ENCODE data around the gene GPR153.
"Not testable (repeated sequence)": the region's sequence is repeated elsewhere in the genome, so short reads cannot be mapped to it uniquely, and the experiment has no call there.

The GPR153 gene

DNA sequence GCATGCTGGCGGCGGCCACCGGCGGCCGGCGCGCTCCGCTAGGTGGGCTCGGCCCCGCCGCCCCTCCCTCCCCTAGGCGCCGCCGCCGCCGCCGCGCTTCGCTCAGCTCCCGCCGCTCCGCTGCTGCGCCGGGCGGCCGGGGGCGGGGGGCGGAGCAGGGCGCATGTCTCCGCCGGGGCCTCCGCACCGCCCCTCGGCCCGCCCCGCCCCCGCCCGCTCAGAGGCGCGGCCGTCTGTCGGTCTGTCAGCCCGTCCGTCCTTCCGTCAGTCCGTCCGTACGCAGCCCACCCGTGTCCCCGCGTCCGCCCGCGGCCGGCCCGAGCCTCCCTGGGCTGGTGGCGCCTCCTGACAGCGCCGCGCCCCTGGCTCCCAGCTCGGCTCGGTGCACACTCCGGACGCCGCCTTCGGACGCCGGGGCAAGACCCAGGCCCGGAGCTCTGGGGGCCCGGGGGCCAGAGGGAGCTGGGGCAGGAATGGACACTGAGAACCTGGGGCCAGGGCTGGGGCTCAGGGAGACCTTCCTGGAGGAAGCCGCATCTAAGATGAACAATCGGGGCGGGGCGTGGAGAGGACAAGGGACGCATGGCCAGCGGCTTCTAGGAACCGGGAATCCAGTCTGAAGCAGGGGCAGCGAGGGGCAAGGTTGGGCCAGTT is at the start of gene GPR153:
GPR153 (minus strand) TSS at position 138 of the 654 bp plus-strand sequence. CDS start 6,193 bp downstream, outside the sequence.
- peak in 1 of 2 donors; percentile 43 for DNase-seq (ENCODE audit: low read depth in 2 of 2)

DNA sequence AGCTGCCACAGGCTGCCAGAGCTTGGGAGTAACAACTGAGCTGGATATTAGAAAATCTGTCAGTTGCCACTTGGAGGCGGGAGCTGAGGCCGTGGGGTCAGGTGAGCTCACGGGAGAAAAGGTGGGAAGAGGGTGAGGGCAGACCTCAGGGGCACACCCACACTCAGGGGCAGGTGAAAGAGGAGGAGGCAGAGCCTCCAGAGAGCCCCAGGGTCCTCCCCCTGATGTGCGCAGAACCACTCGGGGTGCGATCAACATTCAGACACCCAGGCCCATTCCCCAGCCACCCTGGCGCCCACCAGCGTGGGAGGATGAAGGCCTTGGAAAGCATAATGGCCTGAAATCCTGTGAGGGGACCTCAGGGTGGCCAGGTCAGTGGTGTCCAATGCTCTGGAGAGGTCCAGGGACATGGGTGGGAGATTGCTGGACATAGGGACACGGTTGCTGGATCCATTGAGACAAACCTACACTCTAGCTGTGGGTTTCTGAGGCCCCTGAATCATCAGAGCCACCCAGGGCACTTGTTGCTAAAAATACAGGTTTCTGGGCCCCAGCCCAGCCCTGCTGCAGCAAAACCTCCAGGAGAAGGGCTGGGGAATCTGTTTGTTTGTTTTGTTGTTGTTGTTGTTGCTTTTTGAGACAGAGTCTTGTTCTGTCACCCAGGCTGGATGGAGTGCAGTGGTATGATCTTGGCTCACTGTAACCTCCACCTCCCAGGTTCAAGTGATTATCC is 49.4 kb upstream of the GPR153 start:
- DNase-seq (ENCODE audit: low read depth in 2 of 2) = no peak

DNA sequence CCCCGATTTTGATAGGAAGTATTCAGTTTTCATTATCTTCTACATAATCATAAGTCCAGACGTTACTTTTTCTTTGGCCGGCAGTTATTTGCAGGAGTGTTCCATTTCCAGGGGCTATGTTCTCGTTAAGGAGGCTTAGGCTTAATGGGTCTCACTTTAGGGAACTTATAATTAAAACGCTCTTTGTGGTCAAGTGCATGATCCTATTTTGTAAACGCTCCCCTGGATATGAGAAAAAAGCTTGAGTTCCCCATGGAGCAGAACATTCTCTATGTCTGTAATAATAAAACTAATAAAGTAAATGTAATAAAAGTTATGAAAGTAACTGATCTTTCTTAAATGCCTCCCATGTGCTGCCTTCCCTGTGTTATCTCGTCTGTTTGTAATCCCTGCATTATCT is 48.7 kb upstream of the GPR153 start:
- no peak for DNase-seq (ENCODE audit: low read depth in 2 of 2)

DNA sequence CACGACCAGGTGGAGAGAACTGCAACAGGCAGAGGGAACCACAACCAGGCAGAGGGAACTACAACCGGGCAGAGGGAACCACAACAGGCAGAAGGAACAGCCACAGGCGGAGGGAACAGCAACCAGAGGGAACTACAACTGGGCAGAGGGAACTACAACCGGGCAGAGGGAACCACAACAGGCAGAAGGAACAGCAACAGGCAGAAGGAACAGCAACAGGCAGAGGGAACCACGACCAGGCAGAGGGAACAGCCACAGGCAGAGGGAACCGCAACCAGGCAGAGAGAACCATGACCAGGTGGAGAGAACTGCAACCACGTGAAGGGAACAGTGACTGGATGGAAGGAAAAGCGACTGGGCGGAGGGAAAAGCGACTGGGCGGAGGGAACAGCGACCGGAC is 47.6 kb upstream of the GPR153 start:
- no peak for DNase-seq (ENCODE audit: low read depth in 2 of 2)

DNA sequence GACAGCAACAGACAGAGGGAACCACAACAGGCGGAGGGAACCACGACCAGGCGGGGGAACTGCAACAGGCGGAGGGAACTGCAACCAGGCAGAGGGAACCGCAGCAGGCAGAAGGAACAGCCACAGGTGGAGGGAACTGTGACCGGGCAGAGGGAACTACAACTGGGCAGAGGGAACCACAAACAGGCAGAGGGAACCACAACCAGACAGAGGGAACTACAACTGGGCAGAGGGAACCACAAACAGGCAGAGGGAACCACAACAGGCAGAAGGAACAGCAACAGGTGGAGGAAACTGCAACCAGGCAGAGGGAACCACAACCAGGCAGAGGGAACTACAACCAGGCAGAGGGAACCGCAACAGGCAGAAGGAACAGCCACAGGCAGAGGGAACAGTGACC is 46.8 kb upstream of the GPR153 start:
- not testable (repeated sequence) for DNase-seq (ENCODE audit: low read depth in 2 of 2)

DNA sequence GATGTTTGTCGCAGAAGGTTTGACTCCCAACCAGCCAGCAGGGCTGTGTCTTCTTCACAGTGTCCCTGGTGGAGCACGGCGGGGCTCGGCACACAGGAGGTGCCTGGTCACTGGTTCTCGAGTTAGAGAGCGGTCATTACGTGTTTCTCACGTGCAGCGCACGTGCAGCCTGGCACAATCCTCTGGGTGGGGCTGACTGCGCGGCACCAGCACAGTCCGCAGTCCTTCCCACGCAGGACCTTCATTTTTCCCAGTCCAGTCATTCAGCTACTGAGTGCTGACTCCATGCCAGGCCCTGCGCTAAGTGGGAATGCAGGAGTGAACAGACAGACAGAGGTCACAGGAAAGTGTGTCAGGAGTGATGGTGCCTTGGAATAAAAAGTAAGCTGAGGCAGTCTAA is 46.2 kb upstream of the GPR153 start:
- no peak for DNase-seq (ENCODE audit: low read depth in 2 of 2)

DNA sequence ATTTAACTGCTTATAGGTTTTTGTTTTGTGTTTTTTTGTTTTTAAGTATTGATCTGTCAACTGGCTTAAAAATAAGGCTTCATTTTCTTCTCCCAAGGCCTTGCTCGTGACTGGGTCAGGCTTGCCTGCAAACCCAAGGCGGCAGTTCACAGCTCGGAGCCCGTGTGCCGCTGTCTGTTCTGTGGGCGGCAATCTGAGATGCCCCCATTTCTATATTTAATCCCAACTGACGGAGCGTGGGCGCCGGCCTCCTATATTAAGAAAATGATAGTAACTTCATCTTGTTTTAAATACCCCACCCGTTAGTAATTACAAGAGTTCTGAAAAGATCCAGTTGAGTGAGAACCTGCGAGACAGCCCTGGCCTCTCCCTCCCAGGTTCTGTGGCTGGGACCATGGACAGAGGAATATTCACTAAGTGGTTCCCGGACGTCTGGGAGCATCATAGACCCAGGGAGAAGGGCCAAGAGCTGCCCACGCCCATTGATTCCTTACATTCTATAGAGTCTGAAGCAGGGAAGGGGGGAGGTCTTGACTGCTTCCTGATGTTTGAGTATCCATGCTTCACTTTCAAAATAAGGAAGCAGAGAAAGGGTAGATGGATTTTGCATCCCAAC is 42.6 kb upstream of the GPR153 start:
- DNase-seq (ENCODE audit: low read depth in 2 of 2) = no peak

DNA sequence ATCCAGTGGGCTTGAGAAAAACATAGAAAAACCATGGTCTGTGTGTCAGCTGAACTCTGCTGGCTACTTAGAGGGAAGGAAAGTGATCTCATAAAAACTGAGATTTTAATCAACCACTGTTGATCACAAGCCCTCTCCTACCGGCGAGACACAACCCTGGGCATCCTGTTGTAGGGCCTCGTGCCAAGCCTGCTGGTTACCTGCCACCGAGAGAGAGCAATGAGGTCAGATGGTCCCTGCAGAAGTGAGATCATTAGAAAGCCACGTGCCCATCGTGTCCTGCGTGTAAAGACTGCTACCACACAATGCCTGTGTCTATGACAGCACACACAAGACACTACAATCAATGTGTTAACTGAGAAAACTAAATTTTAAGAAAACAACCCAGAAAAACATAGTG is 41.7 kb upstream of the GPR153 start:
- DNase-seq (ENCODE audit: low read depth in 2 of 2) = no peak

DNA sequence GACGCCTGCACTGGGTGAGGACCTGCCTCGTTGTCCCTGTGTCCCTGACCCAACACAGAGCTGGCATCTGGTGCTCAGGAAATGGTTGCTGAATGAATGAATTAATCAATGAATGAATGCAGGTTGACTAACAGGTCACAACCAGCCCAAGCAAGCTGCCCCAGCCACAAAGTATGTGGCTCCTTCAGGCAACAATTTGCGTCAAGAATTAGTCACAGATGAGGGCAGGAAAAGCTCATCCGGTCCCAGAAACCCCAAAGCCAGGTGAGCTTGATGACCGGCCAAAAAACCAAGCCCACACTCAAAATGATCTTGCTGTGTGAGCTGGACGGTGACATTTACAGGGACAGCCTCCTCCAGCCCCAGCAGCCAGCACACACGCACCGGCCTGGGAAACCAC is 40.6 kb upstream of the GPR153 start:
- DNase-seq (ENCODE audit: low read depth in 2 of 2) = no peak

DNA sequence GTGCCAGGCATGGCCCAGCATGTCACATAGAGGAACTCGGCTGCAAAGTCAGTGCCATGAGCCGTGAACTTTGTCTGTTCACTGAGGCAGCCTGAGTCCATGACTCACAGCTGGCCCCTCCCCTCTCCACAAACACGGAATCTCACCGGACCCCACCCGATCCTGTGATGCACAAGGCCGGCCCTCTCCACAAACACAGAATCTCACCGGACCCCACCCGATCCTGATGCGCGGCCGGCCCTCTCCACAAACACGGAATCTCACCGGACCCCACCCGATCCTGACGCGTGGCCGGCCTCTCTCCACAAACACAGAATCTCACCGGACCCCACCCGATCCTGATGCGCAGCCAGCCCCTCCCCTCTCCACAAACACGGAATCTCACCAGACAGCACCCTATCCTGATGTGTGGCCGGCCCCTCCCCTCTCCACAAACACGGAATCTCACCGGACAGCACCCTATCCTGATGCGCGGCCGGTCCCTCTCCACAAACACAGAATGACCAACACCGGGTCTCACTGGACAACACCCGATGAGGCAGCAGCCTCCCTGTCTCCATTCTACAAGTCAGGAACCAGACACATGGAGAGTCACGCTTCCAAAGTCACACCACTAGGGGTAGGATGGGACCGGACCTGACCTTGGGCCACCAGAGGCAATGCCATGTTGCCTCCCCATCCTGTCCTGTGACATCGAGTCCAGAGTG is 39.6 kb upstream of the GPR153 start:
- DNase-seq (ENCODE audit: low read depth in 2 of 2) = no peak

DNA sequence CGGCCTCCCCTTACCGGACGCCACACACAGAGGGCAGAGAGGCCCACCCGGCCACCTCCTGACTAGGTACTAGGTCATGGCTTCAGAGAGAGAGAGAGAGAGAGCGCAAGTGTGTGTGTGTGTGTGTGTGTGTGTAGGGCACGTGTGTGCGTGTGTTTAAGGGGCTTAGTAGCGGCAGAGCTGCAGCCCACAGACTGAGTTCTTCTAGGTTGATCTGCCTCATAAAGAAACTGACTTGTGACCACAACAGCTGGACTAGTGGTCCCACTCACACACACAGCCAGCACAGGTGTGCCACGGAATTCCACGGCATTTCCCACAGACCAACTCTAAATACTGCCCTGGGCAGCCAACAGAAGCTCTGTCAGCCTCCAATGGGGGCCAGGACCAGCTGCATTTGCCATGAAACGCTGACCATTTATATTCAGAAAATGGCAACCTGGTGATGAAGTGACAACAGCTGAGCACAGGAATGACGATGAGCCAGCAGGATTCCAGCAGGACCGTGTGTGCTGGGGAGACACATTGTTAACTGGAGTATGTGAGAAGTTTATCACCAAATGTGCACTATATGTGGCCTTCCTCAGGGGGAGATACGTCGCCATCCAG is 38.8 kb upstream of the GPR153 start:
- DNase-seq (ENCODE audit: low read depth in 2 of 2) = no peak

DNA sequence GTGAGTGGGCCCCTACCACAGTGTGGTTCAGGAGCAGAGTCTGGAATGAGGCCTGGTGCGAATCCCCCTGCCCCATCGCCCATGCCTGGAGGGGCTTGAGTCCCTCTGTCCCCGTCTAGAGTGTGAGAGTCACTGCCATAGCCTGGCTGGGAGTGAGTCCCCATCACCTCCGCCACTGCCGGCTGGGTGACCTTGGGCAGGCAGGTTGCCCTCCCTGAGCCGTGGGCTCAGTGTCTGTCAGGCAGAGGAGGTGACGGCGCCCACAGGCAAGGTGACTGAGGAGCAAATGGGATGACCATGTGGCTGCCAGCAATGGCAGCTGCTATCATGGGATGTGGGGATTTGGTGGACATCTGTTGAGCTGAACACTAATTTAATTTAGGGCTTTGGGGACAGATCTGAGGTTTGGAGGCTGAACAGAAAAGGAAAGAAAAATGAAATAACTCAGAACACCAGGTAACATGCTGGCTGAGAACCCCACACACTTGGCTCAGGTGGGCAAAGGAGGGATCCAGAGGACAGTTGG is 38.1 kb upstream of the GPR153 start:
- DNase-seq (ENCODE audit: low read depth in 2 of 2) = no peak

DNA sequence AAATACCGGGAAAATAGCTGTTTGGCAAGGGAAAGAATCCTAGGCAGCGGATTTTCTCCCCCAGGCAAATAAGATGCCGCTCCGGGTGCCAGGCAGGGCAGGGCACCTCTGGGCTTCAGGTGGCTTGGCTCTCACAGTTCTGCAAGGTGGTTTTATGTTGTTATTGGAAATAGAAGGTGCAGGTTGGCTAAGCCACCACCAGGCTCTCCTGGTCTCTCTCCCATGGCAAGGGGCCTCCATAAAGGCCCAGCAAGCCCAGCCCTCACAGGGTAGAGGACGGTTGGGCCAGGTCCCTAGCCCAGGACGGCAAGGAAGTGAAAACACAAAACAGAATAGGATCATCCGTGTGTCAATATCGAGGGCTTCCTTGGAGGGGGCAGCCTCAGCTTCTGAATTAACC is 37.6 kb upstream of the GPR153 start:
- no peak for DNase-seq (ENCODE audit: low read depth in 2 of 2)

DNA sequence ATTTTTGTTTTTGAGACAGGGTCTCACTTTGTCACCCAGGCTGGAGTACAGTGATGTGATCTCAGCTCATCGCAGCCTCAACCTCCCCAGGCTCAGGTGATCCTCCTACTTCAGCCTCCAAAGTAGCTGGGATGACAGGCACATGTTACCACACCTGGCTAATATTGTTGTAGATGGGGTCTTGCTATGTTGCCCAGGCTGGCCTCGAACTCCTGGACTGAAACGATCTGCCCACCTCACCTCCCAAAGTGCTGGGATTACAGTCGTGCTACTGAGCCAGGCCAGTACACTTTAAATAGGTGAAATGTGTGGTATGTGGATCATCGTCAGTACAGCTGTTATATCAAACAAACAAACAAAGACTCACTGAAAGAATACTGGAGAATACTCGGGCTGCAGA is 35.0 kb upstream of the GPR153 start:
- no peak for DNase-seq (ENCODE audit: low read depth in 2 of 2)

DNA sequence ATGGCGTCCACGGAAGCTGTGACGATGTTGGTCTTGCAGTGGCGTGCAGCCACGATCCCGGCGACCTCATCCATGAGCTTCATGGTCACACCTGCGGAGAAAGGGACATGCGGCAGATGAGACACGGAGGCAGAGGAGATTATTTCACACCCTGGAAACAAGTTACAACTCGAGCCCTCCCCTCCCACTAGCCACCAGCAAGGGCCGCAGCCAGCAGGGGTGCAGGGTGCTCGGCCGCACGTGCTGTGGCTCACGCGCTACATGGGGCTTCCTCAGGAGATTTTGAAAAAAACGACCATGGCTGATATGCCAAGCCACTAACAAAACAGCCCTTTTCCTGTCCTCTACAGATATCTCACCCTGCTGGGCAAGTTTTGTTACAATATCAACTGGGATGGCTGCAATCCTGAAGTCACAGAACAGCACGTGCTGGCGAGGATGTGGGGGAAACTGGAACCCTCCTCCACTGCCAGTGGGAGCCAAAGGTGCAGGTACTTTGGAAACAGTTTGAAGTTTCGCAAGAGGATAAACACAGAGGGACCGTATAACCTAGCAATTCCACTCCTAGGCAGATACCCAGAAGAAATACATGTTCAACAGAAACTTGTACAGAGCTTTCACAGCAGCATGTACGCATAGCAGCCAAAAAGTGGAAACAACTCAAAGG is 34.1 kb upstream of the GPR153 start:
- DNase-seq (ENCODE audit: low read depth in 2 of 2) = no peak

DNA sequence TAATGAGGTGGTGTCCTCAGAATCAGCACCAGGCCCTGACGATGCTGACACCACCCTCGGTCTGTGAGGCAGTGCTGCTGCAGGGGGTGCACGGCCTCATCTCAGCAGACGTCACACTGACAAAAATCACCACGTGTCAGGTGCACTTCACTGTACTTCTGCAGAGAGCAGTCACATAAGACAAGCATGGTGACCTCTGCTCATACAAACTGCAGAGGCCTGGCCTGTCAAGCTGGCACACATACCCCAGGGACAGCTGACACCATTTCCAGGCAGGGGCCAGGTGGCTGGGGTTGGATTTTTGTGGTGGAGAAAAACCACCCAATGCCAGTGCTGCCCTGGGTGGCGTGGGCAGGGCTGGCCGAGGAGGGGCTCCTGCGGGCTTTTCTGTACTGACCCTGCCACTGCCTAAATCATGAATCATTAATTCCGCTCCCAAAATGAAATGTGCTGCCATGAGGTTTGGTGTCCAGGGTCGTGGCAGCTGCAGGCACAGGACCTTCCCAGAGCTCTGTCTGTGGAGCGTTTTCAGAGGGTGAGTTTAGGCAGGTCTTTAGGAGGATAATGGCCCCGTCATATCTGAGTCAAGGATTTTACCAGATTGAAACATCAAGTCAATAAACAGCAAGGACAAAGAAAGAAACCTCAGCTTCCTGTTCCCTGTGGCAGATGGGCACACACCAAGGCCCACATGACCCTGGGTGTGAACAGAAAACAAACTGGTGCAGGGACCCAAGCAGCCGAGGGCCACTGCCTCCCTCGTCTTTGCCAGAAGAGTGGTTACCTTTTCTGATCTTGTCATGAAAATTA is 33.4 kb upstream of the GPR153 start:
- DNase-seq (ENCODE audit: low read depth in 2 of 2) = no peak

DNA sequence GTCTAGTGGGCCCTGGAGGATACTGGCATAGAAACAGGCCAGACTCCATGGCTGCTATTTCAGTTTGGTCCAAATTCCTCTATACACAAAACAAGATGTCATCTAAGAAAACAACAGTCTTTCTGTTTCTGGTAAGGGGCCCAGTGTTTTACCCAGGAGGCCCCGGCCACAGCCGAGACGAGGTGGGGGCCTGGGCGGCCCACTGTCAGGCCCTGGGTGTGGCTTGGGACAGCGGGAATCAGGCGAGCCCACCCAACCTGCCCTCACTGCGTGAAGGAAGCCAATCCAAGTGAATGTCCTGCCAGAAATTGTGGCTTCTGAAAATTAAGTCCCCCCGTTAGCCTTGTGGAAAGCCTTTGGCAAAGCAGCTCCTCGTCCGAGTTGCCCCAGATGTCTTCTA is 31.2 kb upstream of the GPR153 start:
- DNase-seq (ENCODE audit: low read depth in 2 of 2) = no peak

DNA sequence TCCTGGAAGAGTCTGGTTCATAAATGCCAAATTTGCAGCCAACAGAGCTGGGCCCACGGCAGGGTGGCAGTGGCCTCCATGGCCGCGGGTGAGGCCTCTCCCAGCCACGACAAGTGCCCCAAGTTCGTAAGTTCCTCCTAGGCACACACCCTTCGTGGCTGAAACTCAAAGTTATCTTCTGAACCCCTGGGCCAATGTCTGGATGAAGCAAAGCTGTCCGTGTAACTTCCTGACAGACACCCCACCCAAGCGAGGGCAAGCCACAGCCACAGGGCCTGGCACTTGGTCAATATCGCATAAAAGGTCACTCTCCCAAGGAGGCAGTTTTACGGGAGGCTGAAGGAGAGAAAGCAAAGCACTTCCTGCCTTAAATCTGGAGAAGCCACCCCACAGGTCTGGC is 27.8 kb upstream of the GPR153 start:
- no peak for DNase-seq (ENCODE audit: low read depth in 2 of 2)

DNA sequence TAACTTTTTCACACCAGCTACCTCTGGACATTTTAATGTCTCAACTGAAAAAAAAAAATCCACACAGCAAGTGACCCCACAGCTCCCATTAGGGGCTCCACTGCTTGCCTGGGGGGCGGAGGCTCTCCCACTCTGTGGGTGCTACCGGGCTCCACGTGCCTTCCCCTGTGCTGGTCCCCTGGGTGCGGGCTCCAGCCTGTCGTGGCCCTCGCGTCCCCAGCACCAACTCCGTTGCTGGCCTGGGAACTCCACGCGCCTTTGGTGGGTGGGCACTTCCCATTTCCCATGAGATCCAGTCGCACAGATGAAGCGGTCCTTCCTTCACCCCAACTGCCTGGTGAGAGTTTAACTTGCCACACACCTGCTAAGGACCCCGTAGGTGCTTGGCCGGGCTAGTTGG is 27.1 kb upstream of the GPR153 start:
- no peak for DNase-seq (ENCODE audit: low read depth in 2 of 2)

DNA sequence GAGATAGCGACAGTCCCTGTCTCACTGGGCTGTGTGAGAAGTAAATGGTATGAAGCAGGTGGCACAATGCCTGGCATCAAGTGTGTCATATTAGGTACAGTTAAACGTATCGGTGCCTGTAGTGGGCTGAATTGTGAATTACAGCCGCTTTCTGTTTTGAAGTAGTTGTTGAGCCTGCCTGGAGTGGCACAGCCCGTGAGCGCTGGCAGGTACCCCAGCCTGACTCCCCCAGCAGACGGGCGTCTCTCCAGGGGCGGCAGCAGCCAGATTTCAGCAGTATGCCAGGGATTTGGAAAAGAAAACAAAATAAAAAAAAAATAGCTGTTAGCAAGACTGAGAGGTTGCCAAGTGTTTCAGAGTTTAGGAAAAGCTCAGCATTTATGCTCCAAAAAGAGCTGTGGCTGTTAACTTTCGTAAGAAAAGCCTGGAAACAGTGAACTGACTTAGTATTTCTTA is 26.6 kb upstream of the GPR153 start:
- no peak for DNase-seq (ENCODE audit: low read depth in 2 of 2)

Data from stimulated activated CD4-positive, alpha-beta T cell treated with anti-CD3 and anti-CD28 coated beads, Interleukin-1b, Interleukin-23, amount 100 ng/mL, for 1 hour (primary cell).